Measurements from ENCODE around the gene ARL10. TPM values are rescaled to one million over a fixed set of nuclear protein-coding genes. Genes with fewer than 3 reads are reported as not detected.

Gene ARL10
- total RNA-seq, 1 donor from 2014 or later = 9.1 TPM

- peak within 1 kb of the TSS; percentile 88 for H3K4me3 ChIP-seq
- H3K36me3 ChIP-seq = no peaks in the 10 kb centered on the region
- Mint-ChIP-seq H3K9me3 (peaks cover 5% of the 10 kb centered on the region), H3K36me3 (no peaks in the 10 kb centered on the region), H3K27me3 (ENCODE audit: insufficient read depth, low read depth) (peaks cover 2% of the 10 kb centered on the region), H3K27ac (peak within 1 kb of the TSS; percentile 79), H3K4me3 (peak within 1 kb of the TSS; percentile 85), H3K4me1 (peaks cover 9% of the 10 kb centered on the region)
- peaks cover 24% of the 10 kb centered on the region for H3K27me3 ChIP-seq
- H3K79me2 ChIP-seq (ENCODE audit: low read depth) = no peaks in the 10 kb centered on the region
- H3K9me3 ChIP-seq (ENCODE audit: low read depth) = no peaks in the 10 kb centered on the region
- peak within 1 kb of the TSS; percentile 56 for H3K9ac ChIP-seq
- peaks cover 7% of the 10 kb centered on the region for H3F3A ChIP-seq (ENCODE audit: low read depth)
- peak within 1 kb of the TSS; percentile 95 for H3K4me2 ChIP-seq
- DNase-seq (ENCODE audit: low spot score) = peak; percentile 97
- H3K27ac ChIP-seq = no peak within 1 kb of the TSS
- peak; percentile 65 for TF ChIP-seq CTCF (IDR thresholded peaks at IDR 0.05)
- no peak for TF ChIP-seq EZH2phosphoT487 (IDR thresholded peaks at IDR 0.05)
- H3K4me1 ChIP-seq = no peaks in the 10 kb centered on the region
- peak within 1 kb of the TSS; percentile 92 for H2AFZ ChIP-seq (replicated peaks)
- H4K20me1 ChIP-seq (ENCODE audit: low read depth) = no peaks in the 10 kb centered on the region
Observed at GRCh38 chr5:176415952-176416924, 51.0 kb downstream of the ARL10 start, which contains the start of gene CLTB. Gene CLTB (minus strand): TSS chr5:176416539. CDS start chr5:176416363, 176 bp downstream.

GRCh38 chr5:176416965-176417364 lies 51.7 kb downstream of the ARL10 start:
- no peaks in the 10 kb centered on the region for H3K36me3 ChIP-seq
- no peak overlapping the region for H3K27ac ChIP-seq
- H4K20me1 ChIP-seq (ENCODE audit: low read depth) = no peaks in the 10 kb centered on the region
- Mint-ChIP-seq H3K27ac (no peak overlapping the region), H3K4me1 (peaks cover 9% of the 10 kb centered on the region), H3K36me3 (no peaks in the 10 kb centered on the region), H3K27me3 (ENCODE audit: insufficient read depth, low read depth) (no peaks in the 10 kb centered on the region), H3K9me3 (peaks cover 10% of the 10 kb centered on the region), H3K4me3 (peak overlapping the region; percentile 83)
- TF ChIP-seq EZH2phosphoT487 (IDR thresholded peaks at IDR 0.05) = no peak
- no peak for TF ChIP-seq CTCF (IDR thresholded peaks at IDR 0.05)
- TF ChIP-seq EZH2 (IDR thresholded peaks at IDR 0.05) = no peak
- H3K4me3 ChIP-seq = peak overlapping the region; percentile 88
- H3F3A ChIP-seq (ENCODE audit: low read depth) = peaks cover 7% of the 10 kb centered on the region
- peaks cover 24% of the 10 kb centered on the region for H3K27me3 ChIP-seq
- H3K4me2 ChIP-seq = peak overlapping the region; percentile 54
- no peaks in the 10 kb centered on the region for H3K4me1 ChIP-seq
- no peak for DNase-seq (ENCODE audit: low spot score)
- H3K9ac ChIP-seq = no peak overlapping the region
- H2AFZ ChIP-seq (replicated peaks) = peak overlapping the region; percentile 92
- no peaks in the 10 kb centered on the region for H3K79me2 ChIP-seq (ENCODE audit: low read depth)
- H3K9me3 ChIP-seq (ENCODE audit: low read depth) = no peaks in the 10 kb centered on the region

GRCh38 chr5:176418251-176418650 lies 53.0 kb downstream of the ARL10 start:
- DNase-seq (ENCODE audit: low spot score) = no peak
- Histone ChIP-seq H3K27me3 (peaks cover 24% of the 10 kb centered on the region), H3K4me1 (no peaks in the 10 kb centered on the region), H3K36me3 (no peaks in the 10 kb centered on the region), H3K9ac (no peak overlapping the region), H2AFZ (replicated peaks) (no peak overlapping the region), H3K9me3 (ENCODE audit: low read depth) (no peaks in the 10 kb centered on the region), H3F3A (ENCODE audit: low read depth) (peaks cover 7% of the 10 kb centered on the region), H3K79me2 (ENCODE audit: low read depth) (no peaks in the 10 kb centered on the region), H4K20me1 (ENCODE audit: low read depth) (no peaks in the 10 kb centered on the region), H3K4me2 (no peak overlapping the region), H3K27ac (no peak overlapping the region), H3K4me3 (no peak overlapping the region)
- H3K4me3 Mint-ChIP-seq = no peak overlapping the region
- H3K27me3 Mint-ChIP-seq (ENCODE audit: insufficient read depth, low read depth) = no peaks in the 10 kb centered on the region
- H3K4me1 Mint-ChIP-seq = peaks cover 9% of the 10 kb centered on the region
- no peak for TF ChIP-seq EZH2phosphoT487 (IDR thresholded peaks at IDR 0.05)
- no peak for TF ChIP-seq CTCF (IDR thresholded peaks at IDR 0.05)
- no peak for TF ChIP-seq EZH2 (IDR thresholded peaks at IDR 0.05)
- no peaks in the 10 kb centered on the region for H3K36me3 Mint-ChIP-seq
- no peak overlapping the region for H3K27ac Mint-ChIP-seq
- peaks cover 16% of the 10 kb centered on the region for H3K9me3 Mint-ChIP-seq

Data from neural progenitor cell (in vitro differentiated cells).